Left hindlimb (tissue), 1 donor: Measurements from ENCODE around the gene UNC13B.

Experiments
- DNase-seq: peaks from one replicate; pipeline ENCODE4 v3.0.0-alpha.2; 2018

The UNC13B gene

GRCh38 chr9:35452481-35452880 is 290.7 kb downstream of the UNC13B start:
- no peak for DNase-seq

- DNase-seq = no peak
Observed at GRCh38 chr9:35453786-35454185, 292.0 kb downstream of the UNC13B start.
